HG03354 (cell line): ENCODE data around the gene PRKD3.
A peak's percentile ranks its signal among the peaks of the same experiment; 100 is the strongest.

Experiments
- ATAC-seq: cut with Tn5 transposase; IDR thresholded peaks from one replicate; pipeline ENCODE4 v1.9.1; 2021; ENCODE audit warnings: mild to moderate bottlenecking; ENCODE audit not compliant: unreplicated experiment, poor library complexity, severe bottlenecking

PRKD3 gene

DNA sequence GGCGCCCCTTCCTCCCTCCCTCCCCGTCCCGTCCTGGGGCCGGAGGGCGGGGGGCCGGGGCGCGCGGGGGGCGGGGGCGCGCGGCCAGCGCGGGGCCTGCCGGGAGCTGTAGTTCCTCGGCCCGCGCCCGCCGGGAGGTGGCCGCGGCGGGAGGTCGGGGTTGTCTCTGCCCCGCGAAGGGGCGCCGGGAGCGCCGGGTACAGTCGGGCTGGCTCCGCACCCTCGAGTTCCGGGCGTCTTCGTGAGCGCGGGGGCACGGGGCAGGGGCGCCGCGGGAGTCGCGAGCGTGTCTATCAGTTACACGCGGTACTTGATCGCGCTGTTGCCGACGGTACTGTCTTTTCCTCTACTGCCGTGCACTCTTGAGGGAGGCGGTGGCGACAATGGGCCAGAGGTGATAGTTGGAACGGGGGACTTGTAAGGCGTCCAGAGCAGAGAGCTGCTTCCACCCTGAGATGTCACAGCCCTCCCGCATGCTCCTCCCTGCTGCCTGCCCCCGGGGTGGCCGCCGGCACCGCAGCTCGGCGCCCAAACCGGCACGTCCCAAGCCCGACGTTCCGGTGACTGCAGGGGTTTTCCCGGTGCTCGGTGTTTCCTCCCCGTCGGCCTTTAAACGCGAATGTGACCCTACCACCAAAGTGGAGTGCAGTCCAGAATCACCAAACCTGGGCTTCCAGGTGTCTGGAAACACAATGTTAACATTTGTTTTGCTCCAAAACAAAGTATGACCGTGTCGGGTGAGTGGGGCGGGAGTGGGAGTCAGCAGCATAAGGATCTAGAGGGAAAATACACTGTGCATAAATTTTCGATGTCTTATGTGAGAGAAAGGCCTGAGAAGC lies at the start of gene PRKD3:
PRKD3 (minus strand) TSS at position 48 of the 839 bp plus-strand sequence. CDS start 8,309 bp downstream, outside the sequence.
- ATAC-seq = peak; percentile 78

DNA sequence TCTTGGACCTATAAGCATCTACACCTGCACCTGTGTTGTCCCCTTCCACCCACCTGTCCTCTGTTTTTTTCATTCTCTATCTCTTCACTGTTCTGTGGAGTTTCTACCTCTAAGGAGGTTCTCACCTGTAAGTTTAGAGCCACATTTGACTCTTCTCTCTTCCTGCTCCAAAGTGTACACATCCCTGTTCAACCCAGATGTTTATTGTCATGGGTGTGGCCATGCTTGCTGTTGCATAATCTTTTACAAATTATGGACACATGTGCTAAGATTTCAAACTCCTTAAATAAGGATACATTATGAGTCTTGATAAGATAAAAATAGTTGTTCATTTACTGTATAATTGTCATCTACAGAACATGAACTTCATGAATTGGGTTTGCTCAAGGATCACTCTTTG lies 47.4 kb upstream of the PRKD3 start:
- ATAC-seq = no peak

DNA sequence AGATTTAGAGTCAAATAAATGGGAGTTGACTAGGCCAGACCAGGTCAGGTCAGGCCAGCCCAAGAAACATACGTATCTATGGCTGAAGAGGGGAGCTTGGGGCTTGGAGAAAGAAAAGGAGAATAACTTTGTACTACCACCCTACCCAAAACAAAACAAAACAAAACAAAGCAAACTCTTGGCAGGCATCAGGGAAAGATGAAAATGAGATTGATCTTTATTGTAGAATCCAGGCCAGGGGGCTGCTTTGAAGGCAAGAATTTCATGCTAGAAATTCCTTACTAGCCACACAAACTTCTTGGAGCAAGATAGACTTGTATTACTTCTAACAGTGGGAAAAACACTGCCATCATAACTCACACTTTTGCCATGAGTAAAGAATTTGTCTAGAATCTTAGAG lies 46.0 kb upstream of the PRKD3 start:
- no peak for ATAC-seq

DNA sequence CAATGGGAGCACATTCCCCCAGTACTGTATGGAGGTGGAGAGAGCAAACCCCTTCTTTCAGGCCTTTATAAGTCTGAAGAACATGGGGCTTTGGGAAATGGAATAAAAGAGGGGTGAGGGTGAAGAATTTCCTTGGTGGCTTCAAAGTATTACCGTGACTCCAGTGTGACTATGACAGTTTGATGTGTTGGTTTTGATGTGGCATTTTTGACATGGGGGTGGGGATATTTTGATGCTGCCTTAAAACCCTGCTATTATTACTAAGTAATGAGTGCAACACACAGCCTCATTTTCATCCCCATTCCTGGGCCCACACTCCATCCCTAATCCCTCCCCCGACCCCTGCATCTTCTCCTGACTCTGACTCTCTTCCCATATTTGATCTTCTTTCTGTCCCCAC lies 43.4 kb upstream of the PRKD3 start:
- no peak for ATAC-seq

DNA sequence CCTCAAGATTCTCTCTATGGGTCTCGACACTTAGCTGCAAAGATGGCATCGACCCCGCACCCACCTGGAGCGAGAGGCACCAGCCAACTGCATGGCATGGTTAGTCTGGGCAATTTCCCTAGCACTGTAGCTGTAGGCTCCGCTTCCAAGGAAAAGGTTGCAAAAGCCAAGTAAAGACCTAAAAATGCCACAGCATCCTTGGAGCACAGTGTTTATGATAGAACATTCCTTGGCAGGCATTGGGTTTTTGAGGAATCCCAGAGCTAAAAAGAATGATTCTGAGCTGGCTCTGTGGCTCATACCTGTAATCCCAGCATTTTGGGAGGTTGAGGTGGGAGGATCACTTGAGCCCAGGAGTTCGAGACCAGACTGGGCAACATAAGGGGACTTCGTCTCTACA lies 42.7 kb upstream of the PRKD3 start:
- no peak for ATAC-seq

DNA sequence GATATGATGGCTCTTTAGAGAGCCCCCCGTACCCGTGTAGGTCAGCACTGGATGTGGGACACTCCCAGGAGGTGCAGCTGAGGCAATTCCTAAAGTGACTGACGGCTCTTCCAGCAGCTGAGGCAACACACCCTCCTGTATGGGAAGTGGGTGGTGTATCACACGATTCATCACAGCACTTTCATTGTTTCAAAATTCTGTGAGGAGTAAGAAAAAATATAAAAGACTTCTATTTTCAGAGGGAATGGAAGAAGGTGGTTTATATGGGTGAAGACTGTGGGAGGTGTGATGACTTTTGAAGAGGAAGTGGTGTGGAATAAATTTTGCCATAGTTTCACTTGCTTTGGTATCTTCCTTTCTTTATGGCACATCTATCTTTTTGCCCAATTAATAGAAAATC lies 42.1 kb upstream of the PRKD3 start:
- no peak for ATAC-seq

DNA sequence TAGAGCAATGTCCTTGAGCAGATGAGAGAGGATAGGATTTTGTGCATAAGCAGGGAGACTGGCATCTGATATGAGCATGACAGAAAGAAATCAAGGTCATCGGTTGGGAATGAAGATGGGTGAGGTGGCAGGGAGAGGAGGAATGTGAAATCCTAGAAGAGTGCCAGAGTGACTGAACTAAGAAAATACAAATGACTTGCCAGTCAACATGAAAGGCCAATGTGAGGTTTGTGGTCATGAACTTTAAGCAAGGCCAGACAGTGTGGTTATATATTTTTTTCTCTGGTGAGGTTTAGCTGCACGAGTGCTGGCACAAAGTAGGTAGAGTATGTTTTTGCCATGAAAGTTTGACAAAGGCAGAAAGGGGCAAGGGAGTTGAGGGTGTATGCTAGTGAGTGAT lies 41.0 kb upstream of the PRKD3 start:
- peak; percentile 74 for ATAC-seq

DNA sequence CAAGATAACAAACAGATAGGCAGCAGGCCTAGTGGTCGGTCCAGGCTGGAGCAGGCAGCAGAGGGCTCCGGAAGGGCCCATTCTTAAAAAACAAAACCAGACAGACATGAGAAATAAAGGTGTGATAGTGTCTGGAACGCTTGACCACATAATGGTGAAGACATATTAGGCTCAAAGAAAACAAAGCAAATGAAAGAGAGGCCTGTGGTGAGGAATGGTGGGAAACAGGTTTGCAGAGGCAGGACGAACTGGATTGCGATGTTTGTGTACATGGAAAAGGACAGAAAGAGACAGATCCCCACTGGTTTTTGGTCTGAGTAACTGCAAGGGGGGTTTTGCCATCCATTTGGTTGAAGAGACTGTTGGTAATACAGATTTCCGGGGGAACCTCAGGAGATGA lies 39.7 kb upstream of the PRKD3 start:
- no peak for ATAC-seq

DNA sequence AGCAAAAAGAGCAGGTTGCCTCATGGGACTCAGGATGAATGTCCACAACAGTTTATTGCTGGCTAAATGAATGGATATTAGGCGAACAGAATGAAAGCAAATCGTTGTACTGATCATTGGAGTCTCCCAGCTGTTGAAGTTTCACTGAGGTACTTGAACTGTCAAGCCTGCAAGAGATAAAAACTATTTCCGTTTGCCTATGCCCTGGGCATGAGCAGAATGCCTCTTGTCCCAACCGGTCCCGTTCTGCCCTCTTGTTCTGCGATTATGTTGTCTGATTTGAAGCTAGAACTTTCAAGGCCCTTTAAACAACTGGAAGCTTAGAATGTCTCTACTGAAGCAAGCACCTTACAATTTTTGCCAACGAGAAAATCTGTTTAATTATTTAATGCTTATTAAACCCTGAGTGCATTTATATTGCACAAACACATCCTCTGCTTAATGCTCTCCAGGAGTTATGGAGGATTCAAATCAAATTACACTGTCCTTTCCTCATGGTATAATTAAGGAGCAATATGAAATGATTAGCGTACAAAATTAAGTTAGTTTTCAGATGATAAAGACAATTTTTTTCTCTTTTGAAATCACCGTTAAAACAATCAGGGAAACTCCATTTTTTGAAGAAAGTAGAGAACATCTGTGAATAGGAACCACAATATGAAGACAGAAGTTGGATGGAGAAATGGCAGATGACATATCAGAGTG lies 37.5 kb upstream of the PRKD3 start:
- ATAC-seq = no peak

DNA sequence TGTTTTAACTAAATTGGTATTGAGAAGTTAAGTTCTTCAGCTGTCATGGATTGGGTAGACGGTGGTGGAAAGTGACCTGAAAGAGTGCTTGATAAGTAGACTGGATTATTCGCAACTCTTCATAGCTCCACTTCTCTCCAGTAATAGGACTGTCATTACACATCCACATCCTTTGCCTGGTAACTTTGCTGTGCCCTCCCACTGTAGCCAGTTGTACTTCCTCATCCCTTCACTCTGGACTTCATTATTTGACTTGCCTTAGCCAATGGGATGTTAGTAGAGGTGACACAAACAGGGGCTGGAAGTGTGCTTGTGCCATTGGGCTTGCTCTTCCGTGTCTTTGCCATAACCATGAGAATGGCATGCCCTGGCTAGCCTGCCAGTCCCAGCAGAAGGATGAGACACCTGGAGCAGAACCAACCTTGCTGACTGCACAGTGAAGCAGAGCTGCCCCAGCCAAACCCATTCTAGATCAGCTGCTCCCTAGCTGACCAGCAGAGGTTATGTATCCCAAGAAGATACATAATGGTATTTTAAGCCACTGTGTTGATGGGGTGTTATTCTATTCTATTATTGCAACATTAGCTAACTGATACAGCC lies 36.7 kb upstream of the PRKD3 start:
- ATAC-seq = no peak

DNA sequence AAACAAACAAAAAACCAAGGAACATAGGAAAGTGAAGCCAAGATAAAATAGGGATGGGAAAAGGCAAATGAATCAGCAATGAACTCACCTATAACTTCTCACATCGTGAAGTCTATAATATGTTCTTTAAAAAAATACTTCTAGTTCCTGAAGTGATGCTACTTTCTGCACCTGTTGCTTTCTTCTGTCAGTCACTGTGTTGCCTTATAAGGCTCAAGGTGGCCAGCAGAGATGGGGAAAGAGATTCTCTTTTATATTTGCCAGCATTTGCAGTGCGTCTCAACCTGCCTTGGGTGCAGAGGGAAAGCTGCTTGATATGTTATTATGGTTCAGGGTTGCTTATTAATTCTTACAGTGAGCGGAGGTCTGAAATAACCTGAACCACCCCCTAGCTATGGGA lies 33.8 kb upstream of the PRKD3 start:
- no peak for ATAC-seq

DNA sequence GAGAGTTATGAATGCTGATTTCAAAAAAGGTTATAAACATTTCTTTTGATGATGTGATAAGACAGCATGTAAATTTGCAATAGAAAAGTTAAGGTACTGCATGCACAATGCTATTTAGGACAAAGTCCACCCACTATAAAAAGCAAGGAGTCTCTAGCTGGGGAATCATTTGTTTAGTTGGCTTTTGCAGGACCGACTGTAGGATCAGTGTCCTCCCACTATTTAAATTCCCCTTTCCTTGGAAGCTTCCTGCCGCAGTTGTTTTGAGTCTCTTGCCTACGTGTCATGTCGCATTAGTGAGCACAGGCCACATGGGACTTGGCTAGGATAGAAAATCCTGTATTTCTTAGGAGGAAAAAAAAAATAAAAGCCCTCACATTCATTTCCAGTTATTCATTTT lies 32.9 kb upstream of the PRKD3 start:
- no peak for ATAC-seq

DNA sequence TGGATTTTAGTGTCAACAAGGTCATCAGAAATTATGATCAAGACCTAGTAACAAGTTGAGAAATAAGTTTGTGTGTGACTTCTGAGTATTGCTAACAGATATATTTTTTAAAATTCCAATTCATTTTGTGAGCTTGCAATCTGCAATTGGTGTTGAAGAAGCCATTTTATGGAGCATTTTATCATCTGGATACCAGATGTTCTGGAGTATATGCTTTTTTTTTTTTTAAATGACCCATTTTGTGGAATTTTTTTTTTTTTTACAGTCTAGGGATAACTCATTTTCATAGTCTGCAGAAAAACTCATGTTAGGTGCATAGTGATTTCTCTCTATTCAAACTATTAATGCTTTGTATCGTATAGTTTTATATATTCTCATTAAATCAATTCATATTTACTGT lies 32.4 kb upstream of the PRKD3 start:
- no peak for ATAC-seq

DNA sequence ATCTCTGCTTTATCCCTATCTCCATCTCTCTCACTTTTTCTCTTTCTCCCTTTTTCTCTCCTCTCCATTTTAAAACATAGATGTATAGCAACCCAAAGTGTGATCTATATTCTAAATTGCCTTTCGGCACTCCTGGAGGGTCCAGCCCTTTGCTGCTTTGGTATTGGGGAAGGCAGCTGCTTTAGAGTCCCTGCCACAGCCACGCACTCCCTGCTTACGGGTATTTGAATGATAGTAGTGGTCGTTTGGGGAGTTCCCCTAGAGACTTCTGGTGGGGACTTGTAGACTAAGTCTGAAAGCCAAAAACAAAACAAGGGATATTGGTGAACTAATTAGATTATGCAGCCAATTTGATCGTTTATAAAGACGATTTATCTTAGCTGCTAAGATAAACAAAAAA lies 31.7 kb upstream of the PRKD3 start:
- ATAC-seq = no peak

DNA sequence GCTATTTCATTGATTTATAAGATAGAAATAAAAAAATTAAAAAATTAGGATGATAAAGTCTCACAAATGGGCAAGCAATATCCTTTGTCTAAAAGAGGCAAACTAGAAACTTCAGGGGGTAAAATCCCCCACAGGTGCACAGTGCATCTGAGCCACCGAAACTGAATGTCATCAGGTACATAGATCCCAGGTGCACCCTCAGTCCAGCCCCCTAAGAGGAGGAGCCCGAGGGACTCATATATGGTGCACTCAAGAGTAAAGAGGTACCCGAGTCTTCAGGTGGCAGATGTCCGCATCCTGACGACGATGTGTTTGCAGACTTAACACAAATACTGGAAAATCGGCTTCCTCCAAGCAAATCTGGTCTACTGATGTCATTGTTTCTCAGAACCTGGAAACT lies 31.1 kb upstream of the PRKD3 start:
- ATAC-seq = no peak

DNA sequence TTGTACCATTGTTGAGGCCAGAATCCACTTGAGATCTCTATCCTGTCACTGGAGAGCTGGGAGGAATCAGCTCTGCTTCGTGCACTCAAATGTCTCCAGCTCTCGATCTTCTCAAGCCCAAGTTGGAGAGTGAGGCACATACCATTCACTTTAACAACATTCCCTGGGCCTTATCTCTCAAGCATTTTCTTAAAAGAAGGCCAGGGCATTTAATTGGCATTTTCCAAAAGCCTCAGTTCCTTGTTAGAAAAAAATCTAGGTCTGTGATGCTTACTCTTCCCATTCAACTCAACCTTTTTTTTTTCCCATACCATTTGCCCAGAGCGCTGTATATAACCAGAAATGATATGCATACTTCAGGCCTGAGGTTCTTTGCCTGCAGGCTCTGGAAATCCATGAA lies 29.9 kb upstream of the PRKD3 start:
- no peak for ATAC-seq

DNA sequence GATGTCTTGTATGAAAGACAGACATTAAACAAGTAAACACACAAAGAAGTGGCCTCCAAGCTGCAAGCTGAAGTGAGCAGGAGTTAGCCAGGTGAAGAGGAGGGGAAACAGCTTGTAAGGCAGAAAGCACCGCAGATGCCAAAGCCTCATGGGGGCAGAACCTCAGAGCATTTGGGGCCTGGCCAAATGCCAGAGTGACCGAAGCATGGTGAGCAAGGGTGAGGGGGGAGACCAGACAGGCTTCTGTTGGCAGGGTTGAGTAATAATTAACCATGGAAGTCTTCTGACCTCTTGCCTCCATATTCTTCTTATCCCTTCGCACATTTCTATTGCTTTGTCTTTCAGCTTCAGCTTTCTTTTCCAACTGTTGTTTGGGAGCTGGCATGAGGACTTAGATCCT lies 25.4 kb upstream of the PRKD3 start:
- peak; percentile 74 for ATAC-seq

DNA sequence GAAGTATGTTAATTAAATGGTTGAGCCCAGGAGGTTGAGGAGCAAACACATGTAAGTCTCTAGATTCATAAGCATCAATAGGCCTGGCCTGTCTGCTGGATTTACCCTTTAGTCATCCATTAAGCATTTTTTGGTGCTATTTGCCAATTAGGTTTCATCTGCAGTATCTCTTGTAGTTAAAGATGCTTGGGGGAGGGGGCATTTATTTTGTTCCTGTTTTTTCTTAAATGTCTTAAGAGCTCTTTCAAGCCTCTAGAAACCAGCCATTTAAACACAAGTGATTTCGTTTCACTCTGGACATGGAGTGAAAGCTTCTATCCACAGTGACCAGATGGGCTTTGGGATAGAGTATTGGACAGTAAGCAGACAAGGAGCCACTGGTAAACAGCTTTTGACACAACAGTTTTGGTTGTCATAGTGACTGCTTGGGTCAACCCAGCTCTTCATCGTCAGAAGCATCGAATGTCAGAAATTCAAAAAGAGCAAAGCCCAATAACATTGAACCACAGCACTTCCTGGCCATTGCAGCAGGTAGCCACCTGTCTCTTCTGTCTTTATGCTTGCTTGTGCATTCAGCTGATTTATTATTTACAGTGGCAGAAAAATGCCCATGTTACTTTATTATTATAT lies 24.7 kb upstream of the PRKD3 start:
- peak; percentile 70 for ATAC-seq

DNA sequence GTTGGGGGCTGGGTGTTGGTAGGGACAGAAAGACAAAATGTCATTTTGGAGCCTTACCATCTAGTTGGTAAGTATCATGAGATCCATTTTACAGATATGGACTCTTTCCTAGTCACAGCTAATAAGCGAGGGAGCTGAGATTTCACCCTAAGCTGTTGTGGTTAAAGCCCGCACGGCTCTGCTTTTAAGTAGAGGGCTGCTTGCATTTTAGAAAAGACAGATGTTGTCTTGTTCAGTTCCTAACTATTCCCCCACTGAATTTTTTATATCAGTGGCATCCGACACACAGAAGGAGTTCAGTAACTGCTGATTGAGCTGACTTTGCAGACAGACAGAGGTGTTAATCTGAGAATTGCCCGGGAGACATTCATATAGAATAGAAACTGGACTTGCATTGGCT lies 23.5 kb upstream of the PRKD3 start:
- no peak for ATAC-seq
